SU-DHL-6 (cell line): Measurements from ENCODE around the gene MESD.

Experiments used
- CTCF ChIP-seq: fragments of 200-600 bp; sonication (generic); IDR thresholded peaks from one replicate; pipeline ENCODE4 v1.5.1; 2017; ENCODE audit warnings: antibody characterized with exemption, mild to moderate bottlenecking, low read length, moderate library complexity; ENCODE audit not compliant: insufficient read depth, poor library complexity, severe bottlenecking
- EZH2phosphoT487 ChIP-seq: fragments of 200-600 bp; sonication (generic), shearing (Covaris generic); conservative IDR thresholded peaks from 2 replicates; pipeline ENCODE4 v1.6.1; 2018; ENCODE audit warnings: mild to moderate bottlenecking, antibody characterized with exemption, low read length, moderate library complexity, mixed read lengths

- no peak for TF ChIP-seq CTCF
- no peak for TF ChIP-seq EZH2phosphoT487
Measured at GRCh38 chr15:81013396-81013929, 23.8 kb upstream of the MESD start.
